Ramos (cell line): ENCODE measurements around the gene ZNF460.
"Not testable (repeated sequence)": the region's sequence is repeated elsewhere in the genome, so short reads cannot be mapped to it uniquely, and the experiment has no call there.

Source experiments
- in situ Hi-C: fragments of 300-500 bp; cut with MboI; formaldehyde crosslinking; loops from one replicate; pipeline ENCODE4 v1.14.3; 2022; ENCODE audit warnings: low sequenced_read_pairs; ENCODE audit not compliant: unreplicated experiment

The ZNF460 gene

GRCh38 chr19:57280165-57280961, at the start of gene ZNF460:
Gene ZNF460, plus strand, starts transcription at chr19:57280485. Its CDS starts 322 bp downstream, at chr19:57280807.
- in situ Hi-C loops, result no loop called here

- in situ Hi-C loops, result no loop called here
These were observed 48.6 kb upstream of the ZNF460 start for GRCh38 chr19:57231686-57232085.

- in situ Hi-C loops, result no loop called here
These were observed 47.1 kb upstream of the ZNF460 start for GRCh38 chr19:57233207-57233606.

GRCh38 chr19:57239982-57240310, 40.3 kb upstream of the ZNF460 start:
- in situ Hi-C loops, result no loop called here

- in situ Hi-C loops, result no loop called here
These were observed 39.8 kb upstream of the ZNF460 start, which contains the start of gene ZNF805 for GRCh38 chr19:57240311-57241090. Gene ZNF805, plus strand, starts transcription at chr19:57240632. Its CDS starts 260 bp downstream, at chr19:57240892.

GRCh38 chr19:57241176-57241575, 39.1 kb upstream of the ZNF460 start:
- in situ Hi-C loops, result no loop called here

GRCh38 chr19:57242821-57243220, 37.5 kb upstream of the ZNF460 start:
- in situ Hi-C loops, result no loop called here

- in situ Hi-C loops, result no loop called here
These were observed 35.8 kb upstream of the ZNF460 start for GRCh38 chr19:57244513-57244912.

GRCh38 chr19:57245066-57245465, 35.2 kb upstream of the ZNF460 start:
- in situ Hi-C loops, result no loop called here

- in situ Hi-C loops, result no loop called here
These were observed 34.3 kb upstream of the ZNF460 start for GRCh38 chr19:57245959-57246358.

GRCh38 chr19:57248646-57249045, 31.6 kb upstream of the ZNF460 start:
- in situ Hi-C loops, result no loop called here

GRCh38 chr19:57249329-57249728, 31.0 kb upstream of the ZNF460 start:
- in situ Hi-C loops, result no loop called here

GRCh38 chr19:57253767-57254166, 26.5 kb upstream of the ZNF460 start:
- in situ Hi-C loops, result not testable (repeated sequence)

- in situ Hi-C loops, result no loop called here
These were observed 18.2 kb upstream of the ZNF460 start for GRCh38 chr19:57262044-57262443.

- in situ Hi-C loops, result no loop called here
These were observed 17.0 kb upstream of the ZNF460 start for GRCh38 chr19:57263244-57263741.

GRCh38 chr19:57267291-57267690, 13.0 kb upstream of the ZNF460 start:
- in situ Hi-C loops, result no loop called here

- in situ Hi-C loops, result no loop called here
These were observed 10.6 kb upstream of the ZNF460 start for GRCh38 chr19:57269515-57270250.

- in situ Hi-C loops, result no loop called here
These were observed 9.0 kb upstream of the ZNF460 start for GRCh38 chr19:57271280-57271679.

GRCh38 chr19:57273014-57273413, 7.3 kb upstream of the ZNF460 start:
- in situ Hi-C loops, result no loop called here

- in situ Hi-C loops, result no loop called here
These were observed 3.9 kb upstream of the ZNF460 start for GRCh38 chr19:57276430-57276829.

- in situ Hi-C loops, result not testable (repeated sequence)
These were observed 1.8 kb upstream of the ZNF460 start for GRCh38 chr19:57278481-57278880.
